GM19468 (cell line): ENCODE results near the gene BMP6.
"Not testable (repeated sequence)": the region's sequence is repeated elsewhere in the genome, so short reads cannot be mapped to it uniquely, and the experiment has no call there.

Experiments used
- ATAC-seq: cut with Tn5 transposase; IDR thresholded peaks from one replicate; pipeline ENCODE4 v1.9.1; 2021; ENCODE audit warnings: mild to moderate bottlenecking, moderate library complexity, moderate number of reproducible peaks; ENCODE audit not compliant: unreplicated experiment; ENCODE audit errors: extremely low read depth

Gene BMP6

DNA sequence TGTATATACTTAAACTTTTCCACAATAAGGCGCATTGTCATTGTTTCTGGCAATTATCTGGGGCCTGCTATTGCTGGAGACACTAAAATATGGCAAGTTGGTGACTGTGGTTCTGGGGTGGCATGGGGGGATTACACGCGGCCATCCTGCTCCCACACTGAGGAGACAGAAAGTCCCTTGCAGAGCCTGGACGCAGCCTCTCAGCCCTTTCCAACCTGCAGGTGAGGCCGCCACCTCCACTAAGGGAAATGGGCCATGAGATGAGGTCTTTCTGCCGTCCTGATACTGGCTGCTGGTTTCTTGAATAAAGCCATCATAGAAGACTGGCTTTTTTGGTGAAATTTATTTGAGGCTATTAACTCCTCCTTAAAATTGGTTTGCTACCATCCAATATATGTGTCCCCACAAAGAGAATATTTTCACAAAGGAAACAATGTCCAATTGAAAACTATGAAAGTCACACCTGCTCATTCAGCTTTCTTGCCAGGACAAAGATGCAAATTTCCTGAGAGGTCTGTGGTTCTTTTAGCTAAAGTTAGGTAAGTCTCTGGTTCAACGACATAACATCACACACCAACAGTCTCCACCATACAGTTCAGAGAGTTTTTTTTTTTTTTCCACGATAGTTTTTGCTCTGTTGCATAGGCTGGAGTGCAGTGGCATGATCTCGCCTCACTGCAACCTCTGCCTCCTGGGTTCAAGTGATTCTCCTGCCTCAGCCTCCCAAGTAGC, 171.7 kb downstream of the BMP6 start:
- no peak for ATAC-seq

DNA sequence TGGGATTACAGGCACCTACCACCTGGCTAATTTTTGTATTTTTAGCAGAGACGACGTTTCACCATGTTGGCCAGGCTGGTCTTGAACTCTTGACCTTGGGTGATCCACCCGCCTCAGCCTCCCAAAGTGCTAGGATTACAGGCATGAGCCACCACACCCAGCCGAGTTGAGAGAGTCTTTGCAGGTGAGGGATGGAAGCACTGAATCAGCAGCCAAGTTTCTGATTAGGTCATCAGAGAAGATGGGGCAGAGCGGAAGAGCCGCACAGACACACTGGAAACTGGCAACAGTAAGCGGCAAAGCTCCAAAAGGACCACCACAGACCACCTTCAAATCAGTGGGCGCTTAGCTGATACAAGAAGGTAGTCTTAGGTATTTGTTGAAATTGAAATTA, 172.3 kb downstream of the BMP6 start:
- ATAC-seq: not testable (repeated sequence)

DNA sequence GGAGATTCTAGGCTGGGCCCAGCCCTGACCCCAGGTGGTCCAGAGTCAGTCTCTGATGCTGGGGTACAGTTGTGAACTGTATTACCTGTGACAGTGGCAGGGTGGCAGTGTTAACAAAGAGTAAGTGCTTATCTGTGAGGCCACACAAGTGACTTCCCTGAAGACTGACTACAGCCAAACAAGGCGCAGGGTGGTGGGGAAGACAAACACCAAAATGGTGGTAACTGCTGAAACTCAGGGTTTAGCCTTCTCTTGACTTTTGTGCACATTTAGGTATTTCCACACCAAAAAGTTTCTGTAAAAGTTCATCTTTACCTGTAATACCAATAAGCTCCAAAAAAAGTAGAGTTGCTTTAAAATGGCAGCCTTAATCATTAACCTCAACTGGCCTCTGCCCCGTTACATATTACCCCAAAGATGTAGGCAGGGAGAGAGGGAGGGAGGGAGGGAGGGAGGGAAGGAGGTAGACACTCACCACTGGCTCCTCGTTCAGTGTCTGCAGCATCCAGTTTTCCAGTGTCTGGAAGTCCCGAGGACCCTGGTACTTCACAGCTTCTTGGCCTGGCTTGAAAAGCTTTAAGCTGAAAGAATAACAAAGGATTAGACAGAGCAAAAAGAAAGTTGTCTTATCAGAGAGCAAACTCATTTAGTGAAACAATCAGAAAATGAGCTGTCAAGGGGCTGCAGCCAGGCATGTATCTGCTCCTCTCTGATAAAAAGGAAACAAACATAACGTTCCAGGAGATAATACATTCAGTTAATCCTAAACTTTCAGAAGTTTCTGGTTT, 173.4 kb downstream of the BMP6 start:
- ATAC-seq: no peak

DNA sequence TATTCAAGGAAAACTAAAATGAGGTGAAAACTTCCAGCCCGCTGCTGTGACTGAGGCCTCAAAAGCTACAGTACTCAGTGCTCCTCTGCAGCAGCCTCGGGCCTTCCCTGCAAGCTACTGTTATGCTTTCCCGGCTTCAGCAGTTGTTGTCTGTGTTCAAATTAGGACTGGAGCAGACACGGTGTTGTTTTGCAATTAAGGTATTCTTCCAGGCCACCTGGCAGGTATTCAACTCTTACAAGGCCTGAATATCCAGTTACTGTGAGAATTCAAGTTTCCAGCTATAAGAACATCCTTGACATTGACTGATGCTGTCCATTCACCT, 174.0 kb downstream of the BMP6 start:
- no peak for ATAC-seq

DNA sequence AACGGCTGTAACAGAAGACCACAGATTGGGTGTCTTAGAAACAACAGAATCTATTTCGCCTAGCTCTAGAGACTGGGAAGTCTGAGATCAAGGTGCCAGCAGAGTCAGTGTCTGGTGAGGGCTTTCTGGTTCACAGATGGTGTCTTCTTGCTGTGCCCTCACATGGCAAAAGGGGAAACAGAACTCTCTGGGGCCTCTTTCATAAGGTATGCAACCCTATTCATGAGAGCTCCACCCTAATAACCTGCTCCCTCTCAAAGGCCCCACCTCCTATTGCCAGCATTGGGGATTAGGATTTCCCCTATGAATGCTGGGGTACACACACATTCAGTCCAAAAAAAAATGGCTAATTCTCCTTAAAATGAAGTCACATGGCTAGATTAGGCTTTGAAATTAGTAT, 174.7 kb downstream of the BMP6 start:
- no peak for ATAC-seq

- no peak for ATAC-seq
Measured at GRCh38 chr6:7901056-7901455, 175.2 kb downstream of the BMP6 start.

GRCh38 chr6:7901780-7902179, 175.9 kb downstream of the BMP6 start:
- ATAC-seq: no peak

GRCh38 chr6:7902221-7902620, 176.3 kb downstream of the BMP6 start:
- ATAC-seq: no peak

DNA sequence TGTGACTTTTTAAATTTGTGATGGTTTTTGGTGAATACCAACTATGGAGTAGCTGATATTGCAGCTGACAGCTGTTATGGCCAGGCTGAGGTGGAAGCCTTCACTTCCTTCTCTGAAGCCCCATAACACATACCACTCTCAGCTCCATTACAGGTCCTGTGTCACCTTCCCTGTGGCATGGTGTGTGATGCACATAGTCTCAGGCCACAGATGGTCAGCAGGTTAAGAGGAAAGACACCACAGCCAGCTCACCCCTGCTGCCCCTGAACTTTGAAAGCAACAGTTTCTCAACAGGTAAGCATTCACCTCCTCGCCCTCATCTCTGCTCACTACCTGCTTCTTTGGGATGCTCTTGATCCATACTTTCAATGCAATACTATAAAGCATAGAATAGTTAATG, 177.0 kb downstream of the BMP6 start:
- ATAC-seq: no peak

- ATAC-seq: no peak
Measured at GRCh38 chr6:7903673-7904072, 177.8 kb downstream of the BMP6 start.

DNA sequence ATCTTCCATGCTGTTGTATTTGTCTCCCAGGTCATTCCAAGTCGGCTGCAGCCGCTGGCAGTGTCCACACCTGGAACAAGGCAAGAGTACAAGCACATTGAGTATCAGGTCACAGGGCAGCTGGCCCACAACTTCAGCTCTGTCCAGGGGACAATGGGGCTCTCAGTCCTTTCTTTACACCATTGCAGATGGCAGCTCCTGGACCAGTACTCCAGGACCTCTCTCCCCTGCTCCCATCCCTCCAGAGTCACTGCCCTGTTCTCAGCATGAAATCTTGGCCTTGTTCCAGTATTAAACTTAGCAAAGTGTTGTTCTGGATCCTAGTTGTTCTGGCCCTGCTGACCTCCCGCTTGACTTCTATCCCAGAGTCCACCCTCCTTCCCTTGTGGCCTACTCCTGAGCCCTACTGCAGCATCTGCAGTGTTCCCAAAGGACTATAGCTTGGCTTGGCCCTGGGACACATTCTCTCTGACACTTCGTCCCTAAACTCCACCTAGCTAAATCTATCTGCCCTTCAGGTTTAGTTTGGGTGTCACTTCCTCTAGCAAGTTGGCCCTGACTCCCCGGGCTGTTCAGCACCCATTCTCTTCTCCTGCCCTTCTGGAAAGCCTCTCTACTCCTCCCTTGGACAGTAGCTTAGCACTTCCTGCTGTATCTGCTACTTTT, 178.9 kb downstream of the BMP6 start:
- ATAC-seq: no peak

- ATAC-seq: no peak
Measured at GRCh38 chr6:7905416-7905815, 179.5 kb downstream of the BMP6 start.

GRCh38 chr6:7906741-7907140, 180.8 kb downstream of the BMP6 start:
- no peak for ATAC-seq

- ATAC-seq: no peak
Measured at GRCh38 chr6:7907159-7907558, 181.3 kb downstream of the BMP6 start.

DNA sequence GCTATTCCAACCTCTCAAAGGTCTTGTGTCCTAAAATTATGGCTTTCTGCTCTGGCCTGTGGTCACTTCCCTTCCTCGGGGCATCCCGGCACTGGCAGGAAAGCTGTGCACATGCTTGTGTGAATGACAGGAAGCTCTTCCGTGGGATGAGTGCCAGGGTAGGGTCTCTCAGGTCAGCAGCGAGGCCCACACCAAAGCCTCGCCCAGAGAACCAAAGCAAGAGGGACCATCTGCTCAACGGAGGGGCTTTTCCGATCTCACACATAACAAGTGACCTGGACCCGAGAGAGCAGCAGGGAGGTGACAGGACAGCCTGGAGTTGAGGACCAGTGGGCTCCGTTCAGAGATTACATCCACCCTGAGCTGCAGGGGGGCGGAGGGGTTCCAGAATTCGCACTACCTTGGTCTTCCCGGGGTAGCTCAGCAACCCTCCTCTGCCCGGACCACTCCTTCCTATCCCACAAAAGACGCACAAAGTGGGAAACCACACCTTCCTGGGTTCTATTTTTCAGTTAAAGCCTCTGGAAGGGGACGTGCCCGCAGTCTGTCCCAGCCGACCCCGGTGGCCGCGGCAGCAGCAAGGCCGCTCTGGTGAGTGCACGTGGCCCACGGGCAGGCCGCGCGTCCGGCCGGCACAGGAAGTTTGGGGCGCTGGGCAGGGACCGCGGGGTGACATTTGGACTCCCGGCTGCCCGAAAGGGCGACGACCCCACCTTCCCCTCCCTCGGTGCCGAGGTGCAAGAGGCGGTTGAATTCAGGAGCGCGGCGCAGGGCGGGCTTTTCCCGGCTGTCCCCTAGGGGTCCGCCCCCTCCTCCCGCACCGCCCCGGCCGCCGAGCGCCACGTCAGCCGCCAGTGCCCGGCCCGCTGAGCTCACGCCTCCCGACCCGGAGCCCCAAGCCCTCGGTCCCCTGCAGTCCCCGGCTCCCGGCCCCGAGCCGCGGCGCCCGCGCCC, 183.7 kb downstream of the BMP6 start:
- no peak for ATAC-seq

GRCh38 chr6:7910298-7910653, 184.4 kb downstream of the BMP6 start:
- ATAC-seq: no peak

DNA sequence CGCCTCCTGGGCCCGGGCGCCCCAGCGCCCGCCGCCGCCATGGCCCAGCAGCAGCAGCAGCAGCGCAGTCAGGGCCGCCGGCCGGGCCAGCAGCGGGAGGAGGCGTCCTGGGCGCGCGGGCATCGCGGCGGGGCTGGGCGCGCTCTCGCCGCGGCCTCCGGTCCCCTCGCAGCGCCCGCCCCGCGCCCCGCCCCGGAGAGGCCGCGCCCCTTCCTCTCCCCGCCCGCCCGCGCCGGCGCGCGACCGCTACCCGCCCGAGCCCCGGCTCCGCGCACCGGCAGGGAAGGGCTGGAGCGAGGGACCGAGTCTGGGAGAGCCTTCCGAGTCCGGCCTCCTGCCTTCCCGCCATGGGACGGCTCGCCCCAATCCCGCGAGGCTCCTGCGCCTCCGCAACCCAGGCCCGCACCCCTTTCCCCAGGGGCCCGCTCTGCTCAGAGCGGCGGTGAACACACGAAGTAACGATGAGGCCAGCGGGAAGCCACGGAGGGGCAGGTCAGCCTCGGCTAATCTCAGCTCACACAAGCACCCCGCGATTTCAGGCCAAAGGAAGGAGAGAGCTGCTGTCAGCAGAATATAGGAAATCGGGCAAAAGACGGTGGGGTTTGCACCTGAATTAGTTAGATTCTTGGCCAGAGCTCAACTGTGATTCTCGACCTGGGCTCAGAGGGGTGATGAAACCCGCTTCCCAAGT, 184.9 kb downstream of the BMP6 start, which contains the start of gene TXNDC5:
TXNDC5 (minus strand) TSS at position 135 of the 691 bp plus-strand sequence; CDS start at position 123, 12 bp downstream.
- peak; percentile 51 for ATAC-seq

DNA sequence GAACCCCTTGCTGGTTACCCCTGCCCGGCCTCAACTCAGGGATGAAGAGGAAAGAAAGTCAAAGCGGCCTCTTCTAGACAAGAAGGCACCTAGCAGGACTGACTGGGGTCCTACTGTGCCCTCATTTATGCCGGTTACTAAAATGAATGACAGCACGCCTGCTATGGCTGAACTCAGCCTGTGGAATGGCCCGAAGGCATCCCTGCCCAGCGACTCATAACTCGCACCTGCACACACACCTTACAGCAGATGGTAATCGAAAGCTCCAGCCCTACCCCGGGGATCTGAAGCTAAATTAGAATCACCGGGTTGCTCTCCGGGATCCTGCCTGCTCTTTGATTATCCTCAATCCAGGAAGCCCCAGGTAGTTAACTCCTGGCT, 185.4 kb downstream of the BMP6 start:
- no peak for ATAC-seq

DNA sequence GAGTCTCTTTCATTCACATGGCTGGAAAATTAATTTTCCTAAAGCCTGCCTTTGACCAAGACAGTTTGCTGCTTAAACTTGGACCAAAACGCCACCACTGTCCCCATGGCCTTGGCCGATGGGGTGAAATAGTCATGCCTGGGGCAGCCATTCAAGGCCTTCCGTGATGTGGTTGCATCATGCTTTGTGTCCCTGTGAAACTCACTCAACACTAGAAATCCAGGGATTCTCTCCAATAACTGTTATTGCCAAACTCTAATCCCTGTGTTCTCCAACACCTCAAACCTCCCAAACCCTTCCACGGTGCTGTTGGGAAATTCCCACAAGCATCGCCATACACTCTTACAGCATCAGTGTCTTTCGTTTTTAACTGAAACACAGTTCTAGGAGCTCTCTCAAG, 186.1 kb downstream of the BMP6 start:
- no peak for ATAC-seq
